Fibroblast of the conjunctiva (primary cell): ENCODE results near the gene RHBG.

ENCODE experiments used
- DNase-seq: peaks from one replicate; pipeline ENCODE4 v3.0.0-alpha.2; 2010; ENCODE audit warnings: low read depth

The RHBG gene

DNA sequence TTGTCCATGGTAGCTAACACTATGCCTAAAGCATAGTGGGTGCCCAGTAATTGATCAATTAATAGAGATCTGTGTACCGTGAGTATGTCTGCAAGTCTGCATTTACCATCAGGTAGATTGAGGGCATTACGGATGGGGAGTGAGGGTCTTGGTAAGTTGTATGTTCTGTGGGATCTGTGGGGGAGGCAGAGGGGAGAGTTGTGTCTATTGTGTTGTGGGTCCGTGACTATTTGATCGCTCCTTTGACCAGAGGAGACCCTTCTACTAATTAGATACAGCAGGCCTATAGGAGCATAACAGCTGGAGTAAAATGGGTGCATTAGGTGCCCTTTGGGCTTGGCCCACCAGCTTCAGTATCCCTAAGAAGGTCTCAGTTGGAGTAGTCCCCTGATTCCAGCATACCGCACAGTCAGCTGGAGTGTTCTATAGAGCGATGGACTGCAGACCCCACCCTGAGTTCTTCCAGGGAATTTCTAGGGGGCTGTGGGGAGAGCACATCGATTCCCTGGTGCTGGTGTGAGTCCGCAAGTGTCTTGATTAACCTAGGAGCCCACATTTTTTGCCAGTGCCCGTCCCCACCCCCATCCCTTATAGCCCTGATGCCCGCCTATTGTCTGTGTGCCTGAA is 55.9 kb downstream of the RHBG start:
- DNase-seq, result no peak

DNA sequence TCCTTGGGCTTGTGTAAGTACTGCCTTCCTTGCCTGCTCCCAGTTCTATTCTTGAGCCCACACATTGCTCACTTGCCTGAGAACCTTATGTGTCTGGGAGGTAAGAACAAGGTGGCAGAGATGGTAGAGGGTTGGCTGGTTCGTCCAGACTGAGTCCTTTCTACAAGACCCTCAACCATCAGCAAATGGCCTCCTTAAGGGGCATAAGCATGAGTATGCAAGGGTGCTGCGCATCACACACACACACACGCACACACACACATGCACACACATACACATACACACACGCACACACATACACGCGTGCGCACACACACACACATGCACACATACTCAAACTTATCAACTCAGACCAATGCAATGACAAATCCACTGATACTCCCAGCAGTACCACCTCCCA is 56.9 kb downstream of the RHBG start:
- no peak for DNase-seq

DNA sequence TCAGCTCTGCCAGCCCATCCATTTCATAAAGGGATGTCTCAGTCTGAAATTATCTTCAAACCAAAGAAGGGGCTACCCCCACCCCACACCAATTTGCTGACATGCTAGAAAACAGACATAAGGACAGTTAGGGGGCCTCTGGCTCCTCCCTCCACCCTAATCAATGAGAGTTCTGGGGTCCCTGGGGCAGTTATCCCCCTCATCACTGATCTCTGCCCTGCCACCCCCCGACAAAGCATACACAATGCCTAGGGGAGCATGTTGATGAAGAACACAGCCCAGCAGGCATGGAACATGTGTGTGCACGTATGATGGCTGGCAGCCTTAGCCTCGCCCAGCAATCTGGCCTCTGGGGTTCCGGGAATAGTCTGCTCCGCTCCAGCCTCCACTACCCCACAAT is 58.9 kb downstream of the RHBG start:
- no peak for DNase-seq

DNA sequence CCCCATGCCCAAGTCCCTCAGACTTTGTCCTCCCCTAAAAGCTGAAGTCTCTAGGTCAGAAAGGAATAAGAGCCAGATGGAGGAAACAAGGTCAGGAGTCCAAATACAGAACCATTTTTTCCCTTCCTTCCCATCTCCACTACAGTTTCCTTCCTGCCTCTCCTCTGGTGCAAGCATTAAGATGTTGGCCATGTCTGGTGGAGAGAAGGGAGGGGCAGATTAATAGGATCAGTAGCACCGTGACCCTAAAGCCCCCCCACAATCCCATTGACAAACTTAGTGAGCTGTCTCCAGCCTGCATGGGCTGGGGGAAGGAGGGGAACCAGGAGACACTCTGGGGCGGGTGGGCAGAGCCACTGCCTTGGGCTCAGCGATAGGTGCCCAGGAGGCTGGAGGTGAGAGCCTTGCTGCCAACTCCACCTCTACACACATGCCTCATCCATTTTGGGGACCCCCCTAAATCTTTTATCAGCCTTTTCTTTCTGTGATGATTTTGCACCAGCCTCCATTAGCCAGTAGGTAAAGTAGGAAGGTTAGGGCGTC is 59.8 kb downstream of the RHBG start:
- DNase-seq, result no peak

DNA sequence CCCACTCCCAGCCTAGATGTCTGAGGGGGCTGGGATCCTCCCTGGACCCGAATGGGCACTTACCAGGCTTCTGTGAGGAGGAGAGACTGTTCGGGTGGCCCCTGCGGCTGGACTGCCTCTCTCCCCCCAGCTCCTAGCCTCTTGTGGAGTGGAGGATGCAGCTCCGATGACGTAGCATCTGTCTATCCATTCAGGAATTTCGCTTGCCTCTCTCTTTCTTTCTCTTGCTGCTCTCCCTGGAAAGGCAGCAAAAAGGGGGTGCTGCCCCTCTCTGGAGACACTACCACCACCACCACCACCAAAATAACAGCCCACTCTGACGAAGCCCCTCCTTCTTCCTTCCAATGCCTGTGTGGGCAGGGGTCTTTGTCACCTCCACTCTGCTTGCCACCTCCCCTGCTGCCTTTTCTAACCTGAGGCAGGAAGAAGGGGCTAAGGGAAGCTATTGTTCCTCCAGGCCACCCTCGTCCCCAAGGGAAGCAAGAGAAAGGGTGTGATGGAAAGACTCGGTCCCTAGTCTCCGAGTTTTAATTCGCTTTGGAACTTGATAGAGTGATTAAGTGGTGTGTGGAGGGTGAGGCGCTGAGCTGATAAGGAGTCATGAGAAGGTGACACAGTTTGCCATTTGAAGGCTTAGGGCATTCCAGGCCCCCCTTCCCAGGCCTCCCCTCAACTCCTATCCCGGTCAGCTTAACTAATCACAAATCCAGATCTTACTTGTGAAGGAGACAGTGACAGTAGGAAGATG is 60.5 kb downstream of the RHBG start:
- DNase-seq, result no peak

DNA sequence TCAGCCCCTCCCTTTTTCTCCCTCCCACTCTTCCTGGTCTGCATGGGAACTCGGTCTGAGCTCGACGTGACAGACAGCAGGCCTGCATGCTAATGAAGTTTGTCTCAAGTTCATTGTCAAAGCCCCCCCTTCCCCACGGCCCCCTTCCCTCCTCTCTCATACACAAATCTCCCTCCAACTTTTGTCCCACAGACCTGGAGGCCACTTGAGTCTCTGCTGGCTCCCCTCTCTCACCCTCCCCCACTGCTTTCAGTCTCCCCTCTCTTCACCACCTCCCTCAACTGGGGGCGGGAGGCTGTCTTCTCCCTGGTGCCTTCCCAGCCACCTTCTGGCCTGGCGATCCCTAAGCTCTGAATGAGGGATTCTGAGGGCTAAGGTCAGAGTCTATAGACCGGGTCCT is 61.3 kb downstream of the RHBG start:
- no peak for DNase-seq

DNA sequence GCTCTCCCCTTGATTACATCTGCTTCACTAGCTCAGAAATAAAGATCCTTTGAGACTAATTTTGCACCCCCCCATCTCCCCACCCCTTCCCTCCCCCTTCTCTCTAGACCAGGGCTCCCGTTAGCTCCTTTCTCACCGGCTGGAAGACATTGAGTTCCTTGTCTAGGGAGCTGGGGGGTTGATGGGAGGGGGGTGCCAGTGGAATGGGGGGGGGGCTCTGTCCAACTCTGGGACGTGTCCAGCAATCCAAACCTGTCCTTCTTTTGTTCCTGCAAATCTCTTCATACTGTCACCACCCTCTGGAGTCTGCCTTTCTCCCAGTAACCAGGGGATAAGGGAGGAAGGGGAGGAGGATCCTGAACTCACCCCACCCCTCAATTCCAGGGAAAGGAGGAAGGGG is 61.9 kb downstream of the RHBG start:
- DNase-seq, result no peak

DNA sequence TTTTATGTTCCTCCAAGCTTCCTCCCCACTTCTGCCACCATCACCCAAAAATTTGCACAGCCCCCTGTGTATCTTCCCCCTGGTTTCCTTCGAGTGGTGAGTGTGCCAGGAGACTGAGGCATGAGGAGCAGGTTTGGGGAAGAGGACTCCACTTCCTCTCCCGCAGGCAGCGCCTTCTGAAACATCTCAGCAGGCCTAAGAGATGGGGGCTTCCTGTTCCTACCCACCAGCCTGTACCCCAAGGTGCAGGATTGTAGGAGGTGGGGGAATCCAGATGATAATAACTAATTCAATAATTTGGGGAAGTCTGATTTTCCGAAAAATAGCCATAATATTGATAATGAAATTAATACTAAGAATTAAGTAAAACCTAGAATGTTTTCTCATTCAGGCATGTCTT is 62.4 kb downstream of the RHBG start:
- DNase-seq, result no peak

DNA sequence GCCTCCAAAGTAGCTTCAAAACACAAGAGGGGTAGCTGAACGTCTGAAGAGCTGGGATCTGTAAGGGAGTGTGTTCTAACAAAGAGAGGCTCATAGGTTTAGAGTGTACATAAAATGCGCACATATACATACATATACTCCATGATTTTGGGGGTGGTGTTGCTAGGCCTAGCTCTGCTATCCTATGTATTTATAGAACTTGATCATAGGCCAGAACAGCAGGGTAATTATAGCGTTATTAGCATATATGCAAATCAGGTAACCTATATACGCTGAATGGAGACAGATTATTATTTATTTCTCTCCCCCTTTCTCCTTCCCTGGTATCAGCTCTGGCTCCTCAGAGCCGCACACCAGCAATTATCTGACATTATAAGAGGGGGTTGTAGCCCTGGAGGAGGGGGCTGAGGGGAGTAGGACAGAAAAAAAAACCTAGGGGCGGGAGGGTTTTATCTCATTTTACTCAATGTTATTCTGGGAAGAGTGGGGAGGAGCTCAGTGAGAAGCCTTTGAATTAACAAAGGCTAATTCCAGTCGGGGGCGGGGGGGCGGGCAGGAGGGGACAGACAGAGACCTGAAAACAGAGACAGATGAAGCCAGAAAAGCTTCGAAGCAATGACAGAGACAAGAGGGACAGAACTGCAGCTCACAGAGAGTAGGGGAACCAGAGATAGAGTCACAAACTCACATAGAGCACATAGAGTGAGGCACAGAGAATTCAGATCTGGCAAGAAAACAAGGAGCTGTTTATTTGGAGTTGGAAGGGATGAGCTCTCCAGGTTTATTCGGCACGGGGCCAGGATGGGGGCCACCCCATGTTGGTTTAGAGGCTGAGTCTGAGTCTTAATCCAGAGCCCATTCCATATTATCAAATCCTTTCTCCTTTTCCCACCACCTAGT is 63.0 kb downstream of the RHBG start:
- DNase-seq, result no peak

DNA sequence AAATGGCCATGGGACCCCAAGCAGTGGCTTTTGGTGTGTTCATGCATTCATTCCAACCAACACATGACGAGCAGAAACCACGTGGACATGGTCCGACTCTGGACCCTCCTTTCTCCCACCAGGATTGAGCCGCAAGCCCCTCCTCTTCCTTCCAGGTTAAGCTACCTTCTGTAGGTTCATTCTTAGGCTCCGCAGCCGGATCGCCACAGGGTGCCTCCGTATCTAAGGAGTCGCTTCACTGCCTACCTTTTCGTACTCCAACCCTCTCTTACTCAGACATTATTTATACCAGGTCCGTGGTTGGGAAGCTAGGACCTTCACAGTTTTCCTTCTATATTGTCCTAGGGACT is 63.6 kb downstream of the RHBG start:
- no peak for DNase-seq

DNA sequence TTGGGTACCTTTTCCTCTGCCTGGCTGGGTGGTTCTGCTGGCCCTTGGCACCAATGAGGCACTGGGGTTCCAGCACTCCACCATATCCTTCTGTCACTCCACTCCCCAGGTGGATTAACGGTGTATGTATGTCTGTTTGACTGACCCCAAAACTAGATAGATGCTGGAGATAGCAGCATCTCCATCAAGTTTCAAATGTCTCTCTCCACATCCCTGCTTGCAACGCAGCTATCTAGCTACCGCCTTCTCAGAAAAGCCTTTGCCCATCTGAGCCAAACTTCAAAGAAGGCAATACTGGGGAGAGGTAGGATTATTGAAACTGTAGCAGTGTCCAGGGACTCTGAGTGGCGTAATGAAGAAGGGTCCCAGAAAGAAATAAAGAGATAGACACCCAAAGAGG is 64.0 kb downstream of the RHBG start:
- DNase-seq, result no peak

DNA sequence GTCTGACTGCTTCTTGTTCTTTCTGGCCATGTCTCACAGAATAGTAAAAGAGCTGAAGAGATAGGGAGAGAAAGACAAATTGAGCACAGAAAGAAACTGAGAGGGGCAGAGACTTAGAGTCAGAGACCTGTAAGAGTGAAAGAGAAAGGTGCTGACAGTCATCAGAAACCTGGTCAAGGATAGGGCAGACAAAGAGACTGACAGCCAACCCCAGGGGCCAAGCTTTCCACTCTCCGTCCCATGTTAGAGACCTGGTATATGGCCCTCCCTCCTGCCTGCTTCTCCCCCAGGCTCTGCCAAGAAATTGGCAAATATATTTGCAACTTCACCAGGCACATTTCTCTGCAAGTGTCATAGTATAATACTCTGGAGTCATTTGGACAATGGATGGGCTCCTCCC is 64.6 kb downstream of the RHBG start:
- DNase-seq, result no peak
